Neuronal stem cell (in vitro differentiated cells): Measurements from ENCODE around the gene SIK3.

Source experiments
- DNase-seq: peaks from one replicate; pipeline ENCODE4 v3.0.0-alpha.2; 2013; ENCODE audit warnings: low spot score
- H2AFZ ChIP-seq: one replicate; pipeline ENCODE4 v1.6.1; 2013; ENCODE audit warnings: mild to moderate bottlenecking, low read length, inconsistent platforms
- H2AK5ac ChIP-seq: 2 replicates; pipeline ENCODE4 v1.6.1; 2013; ENCODE audit warnings: low read depth, mild to moderate bottlenecking, inconsistent platforms, low read length, moderate library complexity, mixed read lengths
- H2BK120ac ChIP-seq: 2 replicates; pipeline ENCODE4 v1.6.1; 2013; ENCODE audit warnings: low read depth, mild to moderate bottlenecking, inconsistent platforms, low read length, moderate library complexity, mixed read lengths
- H2BK12ac ChIP-seq: one replicate; pipeline ENCODE4 v1.6.1; 2013; ENCODE audit warnings: low read length, inconsistent platforms
- H2BK15ac ChIP-seq: 2 replicates; pipeline ENCODE4 v1.6.1; 2013; ENCODE audit warnings: mild to moderate bottlenecking, low read length, inconsistent platforms, mixed read lengths
- H2BK5ac ChIP-seq: one replicate; pipeline ENCODE4 v1.6.1; 2013; ENCODE audit warnings: inconsistent platforms, mild to moderate bottlenecking, low read length, moderate library complexity
- H3K14ac ChIP-seq: one replicate; pipeline ENCODE4 v1.6.1; 2013; ENCODE audit warnings: low read length, inconsistent platforms
- H3K18ac ChIP-seq: 2 replicates; pipeline ENCODE4 v1.6.1; 2013; ENCODE audit warnings: low read length, inconsistent platforms
- H3K23ac ChIP-seq: 2 replicates; pipeline ENCODE4 v1.6.1; 2013; ENCODE audit warnings: low read depth, mild to moderate bottlenecking, mixed read lengths, low read length, inconsistent platforms; ENCODE audit not compliant: poor library complexity
- H3K27ac ChIP-seq: replicated peaks from 3 replicates; pipeline ENCODE4 v1.5.1; 2013; ENCODE audit warnings: low read length, inconsistent platforms
- H3K27me3 ChIP-seq, 3 experiments: 2 replicates each; pipeline ENCODE4 v1.6.1; 2013; ENCODE audit warnings: low read length in 3 of 3, mild to moderate bottlenecking in 2 of 3, inconsistent platforms in 1 of 3, low read depth in 1 of 3, mixed read lengths in 1 of 3, moderate library complexity in 1 of 3; ENCODE audit not compliant: control insufficient read depth in 3 of 3, insufficient read depth in 3 of 3
- H3K36me3 ChIP-seq, 2 donors: replicated peaks in 1 of 2; 2 replicates each; pipeline ENCODE4 v1.6.1; 2013; ENCODE audit warnings: low read length in 2 of 2; ENCODE audit not compliant: control insufficient read depth in 2 of 2, insufficient read depth in 2 of 2
- H3K4ac ChIP-seq: 2 replicates; pipeline ENCODE4 v1.6.1; 2013; ENCODE audit warnings: inconsistent platforms, mild to moderate bottlenecking, low read length, moderate library complexity
- H3K4me1 ChIP-seq, 2 donors: 1 replicate in 1 of 2; 2 replicates in 1 of 2; pipeline ENCODE4 v1.6.1; 2013; ENCODE audit warnings: low read length in 2 of 2, low read depth in 1 of 2; ENCODE audit not compliant: control insufficient read depth in 2 of 2, insufficient read depth in 1 of 2
- H3K4me2 ChIP-seq: one replicate; pipeline ENCODE4 v1.6.1; 2013; ENCODE audit warnings: mild to moderate bottlenecking, low read length, inconsistent platforms; ENCODE audit not compliant: insufficient read depth, poor library complexity, severe bottlenecking
- H3K4me3 ChIP-seq, 2 donors: 2 replicates each; pipeline ENCODE4 v1.5.1; 2013; ENCODE audit warnings: low read length in 2 of 2, mild to moderate bottlenecking in 2 of 2, inconsistent platforms in 1 of 2, moderate library complexity in 1 of 2
- H3K79me1 ChIP-seq: one replicate; pipeline ENCODE4 v1.6.1; 2013; ENCODE audit warnings: low read depth, mild to moderate bottlenecking, inconsistent platforms, low read length, moderate library complexity
- H3K9ac ChIP-seq: one replicate; pipeline ENCODE4 v1.6.1; 2013; ENCODE audit warnings: mild to moderate bottlenecking, low read depth, low read length, inconsistent platforms; ENCODE audit not compliant: poor library complexity
- H3K9me3 ChIP-seq, 2 donors: replicated peaks in 1 of 2; 2 replicates each; pipeline versions ENCODE3 to v1.6.1; 2013; ENCODE audit warnings: low read length in 2 of 2, mild to moderate bottlenecking in 2 of 2, inconsistent platforms in 1 of 2, low read depth in 1 of 2, mixed read lengths in 1 of 2, moderate library complexity in 1 of 2; ENCODE audit not compliant: control insufficient read depth in 2 of 2, insufficient read depth in 1 of 2
- H4K8ac ChIP-seq: one replicate; pipeline ENCODE4 v1.6.1; 2013; ENCODE audit warnings: low read depth, mild to moderate bottlenecking, inconsistent platforms, low read length, moderate library complexity
- H4K91ac ChIP-seq: one replicate; pipeline ENCODE4 v1.6.1; 2013; ENCODE audit warnings: low read length, low read depth, mild to moderate bottlenecking, inconsistent platforms; ENCODE audit not compliant: poor library complexity
- WGBS, 2 donors: extraction: QIAGEN DNeasy Blood & Tissue Kit; methylation state at CpG; one replicate each; pipeline ENCODE4 v1.1.7; 2013; ENCODE audit warnings: missing lambda C conversion rate in 2 of 2, mixed read lengths in 1 of 2; ENCODE audit not compliant: insufficient read length in 2 of 2, insufficient replicate concordance in 1 of 2; ENCODE audit errors: extremely low coverage in 2 of 2; 5-methylcytosine and 5-hydroxymethylcytosine counted together

SIK3 gene

GRCh38 chr11:116991491-116991890 is 106.7 kb downstream of the SIK3 start:
- H3K18ac ChIP-seq = no peak overlapping the region
- WGBS, 2 donors = no CpG with 5 or more reads among the region's 1 CpG
- no peak overlapping the region for H3K4ac ChIP-seq
- H3K23ac ChIP-seq = no peak overlapping the region
- H2AK5ac ChIP-seq = no peak overlapping the region
- no peak overlapping the region for H3K9ac ChIP-seq
- no peaks in the 10 kb centered on the region for H3K79me1 ChIP-seq
- no peak overlapping the region for H2BK12ac ChIP-seq
- no peak for DNase-seq
- no peak overlapping the region for H3K27ac ChIP-seq
- H3K27me3 ChIP-seq = no peaks in the 10 kb centered on the region
- H2AFZ ChIP-seq = no peak overlapping the region
- H3K9me3 ChIP-seq = no peaks in the 10 kb centered on the region
- H3K4me2 ChIP-seq = no peak overlapping the region
- H4K8ac ChIP-seq = no peak overlapping the region
- H2BK15ac ChIP-seq = no peak overlapping the region
- H2BK5ac ChIP-seq = no peak overlapping the region
- H2BK120ac ChIP-seq = no peak overlapping the region
- no peak overlapping the region for H3K4me3 ChIP-seq
- H4K91ac ChIP-seq = no peak overlapping the region
- no peaks in the 10 kb centered on the region for H3K36me3 ChIP-seq
- H3K4me1 ChIP-seq = peaks cover 14 to 19% of the 10 kb centered on the region in 2 donors
- H3K14ac ChIP-seq = no peak overlapping the region

- H3K14ac ChIP-seq = no peak overlapping the region
- no peak overlapping the region for H2BK12ac ChIP-seq
- no peak overlapping the region for H3K4ac ChIP-seq
- no peak overlapping the region for H4K8ac ChIP-seq
- peaks cover 14 to 19% of the 10 kb centered on the region in 2 donors for H3K4me1 ChIP-seq
- no peak overlapping the region for H2BK15ac ChIP-seq
- H3K79me1 ChIP-seq = no peaks in the 10 kb centered on the region
- H3K4me2 ChIP-seq = no peak overlapping the region
- H2AFZ ChIP-seq = no peak overlapping the region
- H3K23ac ChIP-seq = no peak overlapping the region
- H3K9ac ChIP-seq = no peak overlapping the region
- no peak overlapping the region for H2BK120ac ChIP-seq
- H3K9me3 ChIP-seq = no peaks in the 10 kb centered on the region
- no peak overlapping the region for H4K91ac ChIP-seq
- H3K18ac ChIP-seq = no peak overlapping the region
- no peaks in the 10 kb centered on the region for H3K27me3 ChIP-seq
- no peak overlapping the region for H2BK5ac ChIP-seq
- H3K36me3 ChIP-seq = no peaks in the 10 kb centered on the region
- WGBS, 2 donors = no CpG with 5 or more reads among the region's 1 CpG
- H3K4me3 ChIP-seq = no peak overlapping the region
- no peak overlapping the region for H2AK5ac ChIP-seq
- H3K27ac ChIP-seq = no peak overlapping the region
- DNase-seq = no peak
Measured at GRCh38 chr11:116990811-116991210, 107.4 kb downstream of the SIK3 start.

GRCh38 chr11:116990061-116990473 is 108.2 kb downstream of the SIK3 start:
- Histone ChIP-seq H4K8ac (no peak overlapping the region), H3K9ac (no peak overlapping the region), H2AK5ac (no peak overlapping the region), H3K4ac (no peak overlapping the region), H3K4me2 (no peak overlapping the region), H2AFZ (no peak overlapping the region), H3K36me3 (no peaks in the 10 kb centered on the region), H3K27ac (peak overlapping the region; percentile 3), H3K79me1 (no peaks in the 10 kb centered on the region), H2BK12ac (no peak overlapping the region), H3K9me3 (no peaks in the 10 kb centered on the region), H3K4me3 (no peak overlapping the region), H2BK15ac (no peak overlapping the region), H4K91ac (no peak overlapping the region), H3K4me1 (peaks cover 14 to 19% of the 10 kb centered on the region in 2 donors), H3K27me3 (no peaks in the 10 kb centered on the region), H3K14ac (no peak overlapping the region), H2BK120ac (no peak overlapping the region), H3K23ac (no peak overlapping the region), H2BK5ac (no peak overlapping the region), H3K18ac (no peak overlapping the region)
- WGBS, 2 donors = no CpG with 5 or more reads among the region's 4 CpGs
- DNase-seq = no peak

- no peak overlapping the region for H4K91ac ChIP-seq
- H3K79me1 ChIP-seq = no peaks in the 10 kb centered on the region
- no CpG with 5 or more reads among the region's 4 CpGs for WGBS, 2 donors
- no peak overlapping the region for H2BK120ac ChIP-seq
- no peak overlapping the region for H3K18ac ChIP-seq
- H3K4me1 ChIP-seq = peaks cover 11 to 14% of the 10 kb centered on the region in 2 donors
- DNase-seq = no peak
- no peak overlapping the region for H2AK5ac ChIP-seq
- H2BK15ac ChIP-seq = no peak overlapping the region
- no peak overlapping the region for H2BK5ac ChIP-seq
- H3K4me3 ChIP-seq = no peak overlapping the region
- no peaks in the 10 kb centered on the region for H3K9me3 ChIP-seq
- no peak overlapping the region for H3K27ac ChIP-seq
- no peaks in the 10 kb centered on the region for H3K36me3 ChIP-seq
- no peak overlapping the region for H3K4ac ChIP-seq
- no peak overlapping the region for H3K4me2 ChIP-seq
- no peak overlapping the region for H3K23ac ChIP-seq
- H4K8ac ChIP-seq = no peak overlapping the region
- no peak overlapping the region for H2AFZ ChIP-seq
- H3K9ac ChIP-seq = no peak overlapping the region
- H3K27me3 ChIP-seq = no peaks in the 10 kb centered on the region
- no peak overlapping the region for H2BK12ac ChIP-seq
- no peak overlapping the region for H3K14ac ChIP-seq
Measured at GRCh38 chr11:116989184-116989583, 109.0 kb downstream of the SIK3 start.
